WTC11 (cell line): ENCODE measurements around the gene KCNIP4.

Source experiments
- ZNF423 ChIP-seq: fragments of 250-450 bp; sonication (Bioruptor Pico); IDR thresholded peaks from 2 replicates; pipeline ENCODE4 v2.1.2; 2022; ENCODE audit warnings: mild to moderate bottlenecking, moderate library complexity
- TF ChIP-seq, protein P1 (sequence below): fragments of 200-600 bp; IDR thresholded peaks from 2 replicates; pipeline ENCODE4 v1.8.0; 2022; ENCODE audit warnings: antibody characterized with exemption
- TF ChIP-seq, protein P2 (sequence below): sonication (generic); formaldehyde crosslinking; IDR thresholded peaks from 2 replicates; pipeline ENCODE4 v1.8.1; 2023; ENCODE audit warnings: mild to moderate bottlenecking, missing genetic modification reagents, moderate library complexity
- TF ChIP-seq, protein P3 (sequence below): sonication (generic); formaldehyde crosslinking; IDR thresholded peaks from 2 replicates; pipeline ENCODE4 v1.8.1; 2022; ENCODE audit warnings: missing genetic modification reagents, borderline replicate concordance
- TF ChIP-seq, protein P4 (sequence below): sonication (generic); formaldehyde crosslinking; IDR thresholded peaks from 2 replicates; pipeline ENCODE4 v1.8.0; 2022; ENCODE audit warnings: mild to moderate bottlenecking, missing genetic modification reagents

DNA sequence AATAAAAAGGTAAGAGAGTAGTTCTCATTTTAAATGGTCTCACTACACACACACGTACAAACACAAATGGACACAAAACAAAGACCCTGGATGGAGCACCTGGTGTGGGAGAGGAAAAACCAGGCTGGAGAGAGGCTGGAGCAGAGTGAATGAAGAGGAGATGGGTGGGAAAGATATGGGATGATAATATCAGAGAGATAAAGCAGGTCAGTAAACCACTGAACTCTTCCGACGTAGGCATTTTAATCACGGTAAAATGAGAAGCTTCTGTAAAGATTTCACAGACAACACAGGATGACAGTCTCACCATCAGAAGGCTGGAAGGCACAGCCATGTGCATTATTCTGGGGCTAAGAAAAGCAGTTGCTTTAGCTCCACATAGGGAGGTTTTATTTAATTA is 532.8 kb downstream of the KCNIP4 start:
- no peak for TF ChIP-seq ZNF423 (CRISPR knock-in tag)
- TF ChIP-seq, protein P1, sequence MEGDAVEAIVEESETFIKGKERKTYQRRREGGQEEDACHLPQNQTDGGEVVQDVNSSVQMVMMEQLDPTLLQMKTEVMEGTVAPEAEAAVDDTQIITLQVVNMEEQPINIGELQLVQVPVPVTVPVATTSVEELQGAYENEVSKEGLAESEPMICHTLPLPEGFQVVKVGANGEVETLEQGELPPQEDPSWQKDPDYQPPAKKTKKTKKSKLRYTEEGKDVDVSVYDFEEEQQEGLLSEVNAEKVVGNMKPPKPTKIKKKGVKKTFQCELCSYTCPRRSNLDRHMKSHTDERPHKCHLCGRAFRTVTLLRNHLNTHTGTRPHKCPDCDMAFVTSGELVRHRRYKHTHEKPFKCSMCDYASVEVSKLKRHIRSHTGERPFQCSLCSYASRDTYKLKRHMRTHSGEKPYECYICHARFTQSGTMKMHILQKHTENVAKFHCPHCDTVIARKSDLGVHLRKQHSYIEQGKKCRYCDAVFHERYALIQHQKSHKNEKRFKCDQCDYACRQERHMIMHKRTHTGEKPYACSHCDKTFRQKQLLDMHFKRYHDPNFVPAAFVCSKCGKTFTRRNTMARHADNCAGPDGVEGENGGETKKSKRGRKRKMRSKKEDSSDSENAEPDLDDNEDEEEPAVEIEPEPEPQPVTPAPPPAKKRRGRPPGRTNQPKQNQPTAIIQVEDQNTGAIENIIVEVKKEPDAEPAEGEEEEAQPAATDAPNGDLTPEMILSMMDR = no peak
- TF ChIP-seq, protein P2, sequence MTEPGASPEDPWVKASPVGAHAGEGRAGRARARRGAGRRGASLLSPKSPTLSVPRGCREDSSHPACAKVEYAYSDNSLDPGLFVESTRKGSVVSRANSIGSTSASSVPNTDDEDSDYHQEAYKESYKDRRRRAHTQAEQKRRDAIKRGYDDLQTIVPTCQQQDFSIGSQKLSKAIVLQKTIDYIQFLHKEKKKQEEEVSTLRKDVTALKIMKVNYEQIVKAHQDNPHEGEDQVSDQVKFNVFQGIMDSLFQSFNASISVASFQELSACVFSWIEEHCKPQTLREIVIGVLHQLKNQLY (CRISPR knock-in tag) = no peak
- TF ChIP-seq, protein P3, sequence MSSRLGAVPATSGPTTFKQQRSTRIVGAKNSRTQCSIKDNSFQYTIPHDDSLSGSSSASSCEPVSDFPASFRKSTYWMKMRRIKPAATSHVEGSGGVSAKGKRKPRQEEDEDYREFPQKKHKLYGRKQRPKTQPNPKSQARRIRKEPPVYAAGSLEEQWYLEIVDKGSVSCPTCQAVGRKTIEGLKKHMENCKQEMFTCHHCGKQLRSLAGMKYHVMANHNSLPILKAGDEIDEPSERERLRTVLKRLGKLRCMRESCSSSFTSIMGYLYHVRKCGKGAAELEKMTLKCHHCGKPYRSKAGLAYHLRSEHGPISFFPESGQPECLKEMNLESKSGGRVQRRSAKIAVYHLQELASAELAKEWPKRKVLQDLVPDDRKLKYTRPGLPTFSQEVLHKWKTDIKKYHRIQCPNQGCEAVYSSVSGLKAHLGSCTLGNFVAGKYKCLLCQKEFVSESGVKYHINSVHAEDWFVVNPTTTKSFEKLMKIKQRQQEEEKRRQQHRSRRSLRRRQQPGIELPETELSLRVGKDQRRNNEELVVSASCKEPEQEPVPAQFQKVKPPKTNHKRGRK = no peak
- TF ChIP-seq, protein P4, sequence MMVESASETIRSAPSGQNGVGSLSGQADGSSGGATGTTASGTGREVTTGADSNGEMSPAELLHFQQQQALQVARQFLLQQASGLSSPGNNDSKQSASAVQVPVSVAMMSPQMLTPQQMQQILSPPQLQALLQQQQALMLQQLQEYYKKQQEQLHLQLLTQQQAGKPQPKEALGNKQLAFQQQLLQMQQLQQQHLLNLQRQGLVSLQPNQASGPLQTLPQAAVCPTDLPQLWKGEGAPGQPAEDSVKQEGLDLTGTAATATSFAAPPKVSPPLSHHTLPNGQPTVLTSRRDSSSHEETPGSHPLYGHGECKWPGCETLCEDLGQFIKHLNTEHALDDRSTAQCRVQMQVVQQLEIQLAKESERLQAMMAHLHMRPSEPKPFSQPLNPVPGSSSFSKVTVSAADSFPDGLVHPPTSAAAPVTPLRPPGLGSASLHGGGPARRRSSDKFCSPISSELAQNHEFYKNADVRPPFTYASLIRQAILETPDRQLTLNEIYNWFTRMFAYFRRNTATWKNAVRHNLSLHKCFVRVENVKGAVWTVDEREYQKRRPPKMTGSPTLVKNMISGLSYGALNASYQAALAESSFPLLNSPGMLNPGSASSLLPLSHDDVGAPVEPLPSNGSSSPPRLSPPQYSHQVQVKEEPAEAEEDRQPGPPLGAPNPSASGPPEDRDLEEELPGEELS = no peak
